ENCODE data around the gene HAGH. TPM values are rescaled to one million over a fixed set of nuclear protein-coding genes. Genes with fewer than 3 reads are reported as not detected.

The HAGH gene
- total RNA-seq, 6 experiments from 2014 or later = 34.2 to 55.3 (median 38.7) TPM

DNA sequence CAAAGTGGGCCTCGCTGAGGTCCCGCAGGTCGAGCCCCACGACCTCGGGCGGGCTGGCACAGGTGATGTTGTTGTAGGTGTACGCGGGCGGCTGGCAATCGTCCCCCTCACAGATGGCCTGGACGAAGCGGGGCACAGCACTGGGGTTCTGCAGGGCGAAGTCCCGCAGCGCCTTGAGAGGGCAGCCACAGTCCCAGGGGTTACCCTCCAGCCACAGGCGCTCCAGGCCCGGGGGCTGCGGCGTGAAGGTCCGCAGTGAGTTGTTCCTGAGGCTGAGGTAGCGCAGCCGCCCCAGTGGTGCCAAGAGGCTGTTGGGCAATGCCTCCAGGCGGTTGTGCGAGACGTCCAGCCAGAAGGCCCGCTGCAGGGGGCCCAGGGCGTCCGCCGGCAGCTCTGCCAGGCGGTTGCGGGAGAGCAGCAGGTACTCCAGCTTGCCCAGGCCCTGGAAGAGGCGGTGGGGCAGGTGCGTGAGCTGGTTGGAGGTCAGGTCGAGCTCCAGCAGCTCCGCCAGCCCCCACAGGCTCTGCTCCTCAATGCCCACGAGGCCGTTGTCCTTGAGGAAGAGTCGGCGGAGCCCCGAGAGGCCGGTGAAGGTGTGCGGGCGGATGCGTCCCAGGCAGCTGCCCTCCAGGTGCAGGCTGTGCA, 35.9 kb downstream of the HAGH start:
- no peak overlapping the region for H3K27ac Mint-ChIP-seq
- H3K36me3 Mint-ChIP-seq (ENCODE audit: low read depth) = peaks cover 4% of the 10 kb centered on the region; the same call in 1 of the 2 replicates
- H3K9me3 Mint-ChIP-seq = no peaks in the 10 kb centered on the region
- H3K4me3 Mint-ChIP-seq = no peak overlapping the region
- TF ChIP-seq, protein P1, sequence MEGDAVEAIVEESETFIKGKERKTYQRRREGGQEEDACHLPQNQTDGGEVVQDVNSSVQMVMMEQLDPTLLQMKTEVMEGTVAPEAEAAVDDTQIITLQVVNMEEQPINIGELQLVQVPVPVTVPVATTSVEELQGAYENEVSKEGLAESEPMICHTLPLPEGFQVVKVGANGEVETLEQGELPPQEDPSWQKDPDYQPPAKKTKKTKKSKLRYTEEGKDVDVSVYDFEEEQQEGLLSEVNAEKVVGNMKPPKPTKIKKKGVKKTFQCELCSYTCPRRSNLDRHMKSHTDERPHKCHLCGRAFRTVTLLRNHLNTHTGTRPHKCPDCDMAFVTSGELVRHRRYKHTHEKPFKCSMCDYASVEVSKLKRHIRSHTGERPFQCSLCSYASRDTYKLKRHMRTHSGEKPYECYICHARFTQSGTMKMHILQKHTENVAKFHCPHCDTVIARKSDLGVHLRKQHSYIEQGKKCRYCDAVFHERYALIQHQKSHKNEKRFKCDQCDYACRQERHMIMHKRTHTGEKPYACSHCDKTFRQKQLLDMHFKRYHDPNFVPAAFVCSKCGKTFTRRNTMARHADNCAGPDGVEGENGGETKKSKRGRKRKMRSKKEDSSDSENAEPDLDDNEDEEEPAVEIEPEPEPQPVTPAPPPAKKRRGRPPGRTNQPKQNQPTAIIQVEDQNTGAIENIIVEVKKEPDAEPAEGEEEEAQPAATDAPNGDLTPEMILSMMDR (IDR thresholded peaks at IDR 0.05) = no peak
- DNase-seq = no peak
- H3K4me1 Mint-ChIP-seq (ENCODE audit: low read depth) = no peaks in the 10 kb centered on the region
- H3K27me3 Mint-ChIP-seq (ENCODE audit: insufficient read depth) = peaks cover 2% of the 10 kb centered on the region; the same call in 1 of the 2 replicates

DNA sequence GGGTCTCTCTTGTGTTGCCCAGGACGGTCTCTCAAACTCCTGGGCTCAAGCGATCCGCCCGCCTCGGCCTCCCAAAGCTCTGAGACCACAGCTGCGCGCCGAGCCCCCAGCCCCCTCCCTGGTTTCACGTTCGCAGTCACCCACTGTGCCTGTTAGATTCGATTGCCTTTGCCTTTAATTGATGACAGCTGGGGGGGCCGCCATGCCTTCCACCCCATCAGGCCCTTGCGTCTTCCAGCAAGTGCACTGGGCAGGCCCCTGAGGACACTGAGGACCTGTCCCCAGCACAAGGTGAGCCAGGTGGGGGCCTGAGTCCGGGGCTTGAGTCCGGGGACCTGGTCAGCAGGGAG, 36.4 kb downstream of the HAGH start:
- Mint-ChIP-seq H3K27ac (no peak overlapping the region), H3K27me3 (ENCODE audit: insufficient read depth) (peaks cover 2% of the 10 kb centered on the region; the same call in 1 of the 2 replicates), H3K4me3 (no peak overlapping the region), H3K36me3 (ENCODE audit: low read depth) (peaks cover 4% of the 10 kb centered on the region; the same call in 1 of the 2 replicates), H3K4me1 (ENCODE audit: low read depth) (no peaks in the 10 kb centered on the region), H3K9me3 (no peaks in the 10 kb centered on the region)
- no peak for DNase-seq
- TF ChIP-seq, protein P1 (IDR thresholded peaks at IDR 0.05) = no peak

DNA sequence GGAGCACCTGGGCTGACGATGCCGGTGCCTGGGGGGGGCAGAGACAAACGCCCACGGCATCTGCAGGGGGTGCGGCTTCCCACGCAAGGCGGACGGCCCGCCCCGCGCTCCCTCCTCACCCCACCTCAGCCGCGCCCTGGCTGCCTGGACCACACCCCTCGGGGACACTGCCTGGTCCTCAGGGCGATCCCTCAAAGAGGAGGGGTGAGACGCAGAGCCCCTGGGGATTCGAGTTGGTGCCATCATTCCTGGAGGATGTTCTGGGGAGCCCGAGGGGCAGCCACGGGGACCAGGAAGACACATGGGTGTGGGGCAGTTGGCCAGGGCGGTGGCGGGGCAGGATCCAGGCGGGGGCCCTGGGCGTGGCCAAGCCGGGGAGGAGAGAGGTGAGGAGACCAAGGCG, 37.0 kb downstream of the HAGH start:
- H3K9me3 Mint-ChIP-seq = no peaks in the 10 kb centered on the region
- no peak overlapping the region for H3K4me3 Mint-ChIP-seq
- H3K27me3 Mint-ChIP-seq (ENCODE audit: insufficient read depth) = peaks cover 2% of the 10 kb centered on the region; the same call in 1 of the 2 replicates
- TF ChIP-seq, protein P1 (IDR thresholded peaks at IDR 0.05) = no peak
- H3K36me3 Mint-ChIP-seq (ENCODE audit: low read depth) = peaks cover 4% of the 10 kb centered on the region; the same call in 1 of the 2 replicates
- no peaks in the 10 kb centered on the region for H3K4me1 Mint-ChIP-seq (ENCODE audit: low read depth)
- H3K27ac Mint-ChIP-seq = no peak overlapping the region
- DNase-seq = no peak

DNA sequence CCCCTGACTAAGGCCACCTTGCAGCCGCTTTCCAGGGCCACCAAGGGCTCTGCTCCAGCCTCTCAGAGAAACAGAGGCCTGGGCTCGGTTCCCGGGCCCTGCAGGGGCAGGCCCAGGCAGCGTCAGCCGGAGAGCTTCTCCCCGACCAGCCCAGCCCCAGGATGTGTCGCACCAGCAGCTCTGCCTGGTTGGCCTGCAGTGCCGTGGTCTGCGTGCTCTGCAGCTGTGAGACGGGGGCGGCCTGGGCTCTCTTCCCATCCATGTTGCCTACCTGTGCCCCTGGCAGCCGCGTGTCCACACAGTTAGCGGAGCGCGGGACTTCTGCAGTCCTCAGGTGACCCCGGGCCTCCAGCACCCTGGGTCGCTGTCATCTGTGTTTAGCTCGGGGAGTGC, 37.9 kb downstream of the HAGH start:
- no peak overlapping the region for H3K4me3 Mint-ChIP-seq
- no peak for DNase-seq
- H3K36me3 Mint-ChIP-seq (ENCODE audit: low read depth) = peaks cover 4% of the 10 kb centered on the region; the same call in 1 of the 2 replicates
- TF ChIP-seq, protein P1 (IDR thresholded peaks at IDR 0.05) = no peak
- no peaks in the 10 kb centered on the region for H3K9me3 Mint-ChIP-seq
- H3K27me3 Mint-ChIP-seq (ENCODE audit: insufficient read depth) = peaks cover 2% of the 10 kb centered on the region; the same call in 1 of the 2 replicates
- no peaks in the 10 kb centered on the region for H3K4me1 Mint-ChIP-seq (ENCODE audit: low read depth)
- H3K27ac Mint-ChIP-seq = no peak overlapping the region

DNA sequence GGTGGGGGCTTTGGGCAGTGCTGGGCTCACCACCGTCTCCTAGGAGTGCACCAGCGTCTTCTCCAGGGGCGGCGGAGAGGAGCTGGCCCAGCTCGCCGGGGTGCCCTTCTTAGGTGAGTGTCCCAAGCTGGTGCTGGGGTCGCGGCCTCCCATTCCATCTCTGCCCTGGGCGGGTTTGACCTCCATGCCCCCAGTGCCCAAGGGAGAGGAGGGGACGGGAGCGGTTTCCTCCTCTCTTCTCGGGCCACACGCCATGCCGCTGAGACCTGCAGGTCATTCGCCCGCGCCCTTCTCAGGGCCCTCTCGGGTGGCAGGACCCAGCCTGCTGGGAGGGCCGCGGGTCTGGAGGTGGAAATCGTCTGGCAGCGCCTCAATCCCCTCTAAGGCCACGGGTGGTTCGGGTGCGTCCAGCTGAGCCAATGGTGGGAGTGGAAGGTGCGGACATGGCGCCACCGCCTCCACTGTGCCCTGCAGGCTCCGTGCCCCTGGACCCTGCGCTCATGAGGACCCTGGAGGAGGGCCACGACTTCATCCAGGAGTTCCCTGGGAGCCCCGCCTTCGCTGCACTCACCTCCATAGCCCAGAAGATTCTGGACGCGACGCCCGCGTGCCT, 38.4 kb downstream of the HAGH start:
- no peak for DNase-seq
- Mint-ChIP-seq H3K4me1 (ENCODE audit: low read depth) (peaks cover 4% of the 10 kb centered on the region; the same call in 1 of the 2 replicates), H3K4me3 (no peak overlapping the region), H3K27ac (no peak overlapping the region), H3K9me3 (no peaks in the 10 kb centered on the region), H3K36me3 (ENCODE audit: low read depth) (peaks cover 4% of the 10 kb centered on the region; the same call in 1 of the 2 replicates), H3K27me3 (ENCODE audit: insufficient read depth) (peaks cover 2% of the 10 kb centered on the region; the same call in 1 of the 2 replicates)
- TF ChIP-seq, protein P1 (IDR thresholded peaks at IDR 0.05) = no peak

All from HFFc6 (cell line).